Activated T-cell treated with anti-CD3 and anti-CD28 coated beads for 1 hour (primary cell): ENCODE measurements around the gene DNAJB13.
"Not testable (repeated sequence)": the region's sequence is repeated elsewhere in the genome, so short reads cannot be mapped to it uniquely, and the experiment has no call there.

Experiments used
- DNase-seq: peaks from one replicate; pipeline ENCODE4 v3.0.0-alpha.2; 2020; ENCODE audit warnings: low read depth

DNAJB13 gene

DNA sequence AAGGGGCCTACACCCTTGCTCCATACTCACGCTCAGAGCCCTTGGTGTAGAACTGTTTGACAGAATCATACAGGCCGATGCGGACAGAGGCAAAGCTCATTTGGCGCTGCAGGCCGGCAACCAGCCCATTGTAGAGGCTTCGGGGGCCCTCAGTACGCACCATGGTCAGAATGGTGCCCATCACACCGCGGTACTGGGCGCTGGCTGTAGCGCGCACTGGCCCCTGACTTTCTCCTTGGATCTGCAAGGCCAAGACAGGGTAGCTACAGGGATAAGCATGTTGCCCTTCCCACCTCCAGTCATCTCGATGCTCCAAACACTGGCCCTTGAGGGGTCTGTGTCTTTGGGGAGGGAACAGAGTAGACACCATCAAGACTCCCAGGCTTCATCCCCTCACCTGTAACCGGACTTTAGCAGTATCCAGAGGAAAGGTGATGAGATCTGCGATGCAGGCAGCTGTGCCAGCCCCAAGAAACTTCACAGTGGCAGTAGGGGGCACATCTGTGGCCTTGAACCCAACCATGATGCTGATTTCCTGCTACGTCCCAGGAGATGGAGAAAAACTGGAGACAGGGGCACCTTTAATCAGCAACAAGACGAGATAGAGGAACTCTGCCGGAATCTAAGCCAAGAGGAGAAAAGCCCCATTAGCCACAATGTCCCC lies 27.2 kb downstream of the DNAJB13 start:
- DNase-seq, result no peak

DNA sequence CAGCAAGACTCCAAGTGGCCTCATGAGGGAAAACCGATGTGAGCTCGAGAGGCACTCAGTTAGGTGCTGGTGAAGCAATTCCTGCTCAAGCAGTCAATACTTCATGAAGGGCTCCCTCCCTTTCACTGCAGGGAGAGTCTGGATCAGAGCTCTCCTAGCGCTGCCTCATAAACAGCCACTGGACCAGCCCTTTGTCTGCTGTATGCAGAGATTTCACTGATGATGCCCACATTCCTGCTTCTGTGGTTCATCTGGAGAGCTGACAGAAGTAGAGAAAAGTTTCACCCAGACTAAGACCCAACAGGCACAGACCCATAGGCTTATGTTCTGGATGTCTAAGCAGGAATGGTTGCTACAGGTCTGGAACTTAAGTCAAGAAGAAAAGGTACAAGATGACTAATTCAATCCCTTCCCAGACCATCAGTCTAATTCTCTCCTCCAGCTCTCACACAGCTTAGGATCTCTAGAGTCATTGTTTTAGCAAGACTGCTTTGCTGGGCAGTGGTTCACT lies 27.8 kb downstream of the DNAJB13 start:
- no peak for DNase-seq

DNA sequence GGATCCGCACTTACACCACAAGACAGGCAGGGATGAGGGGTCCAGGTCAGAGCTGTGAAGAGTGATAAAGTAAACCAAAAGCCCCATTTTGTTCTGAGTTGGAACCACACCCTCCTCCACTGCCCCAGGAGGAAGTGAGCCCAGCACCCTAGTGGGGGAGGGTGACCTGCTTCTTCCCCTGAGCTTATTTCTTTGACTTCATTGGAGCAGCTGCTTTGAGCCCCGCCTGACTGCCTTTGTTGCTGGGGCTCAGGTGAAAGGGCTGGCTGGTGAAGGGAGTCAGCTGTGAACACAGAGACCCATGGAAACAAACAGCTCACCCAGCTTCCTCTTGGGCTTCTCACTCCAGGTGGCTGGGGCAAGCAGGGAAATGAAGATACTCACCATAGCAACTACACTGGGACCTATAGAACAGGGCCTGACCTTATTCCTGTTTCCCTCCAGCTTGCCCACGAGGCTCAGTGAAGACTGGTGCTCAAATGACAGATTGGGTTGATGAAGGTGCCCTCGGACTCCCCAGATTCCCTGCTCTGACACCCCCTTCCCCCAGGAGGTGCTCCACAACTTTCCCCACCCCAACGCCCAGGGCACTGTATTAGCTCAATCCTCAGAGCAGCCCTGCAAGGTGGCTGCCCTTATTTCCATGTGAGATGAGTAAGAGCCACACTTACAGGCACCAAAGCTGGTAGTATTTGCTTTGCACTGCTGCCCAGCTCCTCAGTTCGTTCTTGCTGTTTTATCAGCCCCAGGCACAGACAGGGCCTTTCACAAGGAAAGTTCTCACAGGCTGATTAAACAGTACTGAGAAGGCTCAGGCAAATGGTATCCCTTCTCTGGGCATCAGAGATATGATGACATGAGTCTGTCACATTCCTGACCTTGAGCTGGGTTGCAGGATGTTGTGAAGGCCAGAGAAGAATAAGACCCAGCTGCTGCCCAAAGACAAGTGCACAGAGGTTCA lies 29.5 kb downstream of the DNAJB13 start:
- DNase-seq, result peak; percentile 69

DNA sequence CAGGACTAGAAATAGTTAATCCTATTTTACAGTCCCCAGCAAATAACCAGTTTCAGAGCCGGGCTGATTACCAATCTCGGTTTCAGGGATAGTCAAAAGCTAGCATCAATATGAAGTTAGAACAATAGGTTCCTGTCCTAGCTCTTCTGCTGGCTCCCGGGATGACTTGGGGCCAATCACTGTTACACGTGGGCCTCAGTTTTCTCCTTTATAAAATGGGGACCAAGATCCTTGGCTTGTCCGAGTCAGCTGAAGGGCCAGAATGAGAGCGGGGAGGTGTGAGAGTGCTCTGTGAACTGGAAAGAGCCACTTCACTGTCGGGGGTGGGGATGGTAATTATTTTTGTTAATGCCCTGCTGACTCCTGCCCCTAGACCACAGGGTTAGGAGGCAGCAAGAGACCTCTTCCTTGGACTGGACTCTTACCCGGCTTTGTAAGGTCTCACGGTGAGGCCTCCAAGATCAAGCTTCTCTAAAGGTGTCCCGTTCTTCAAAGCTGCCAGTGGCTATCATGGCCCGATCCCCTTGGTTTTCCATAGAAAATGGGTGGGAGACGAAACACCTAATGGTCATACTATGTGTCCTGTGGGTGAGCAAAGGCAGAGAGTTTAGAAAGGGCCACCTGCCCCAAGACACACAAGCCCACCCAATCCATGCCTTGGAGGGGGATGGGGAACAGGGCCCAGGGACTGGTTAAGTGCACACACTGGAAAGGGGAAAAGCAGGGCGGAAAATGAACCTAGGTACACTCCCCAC lies 30.4 kb downstream of the DNAJB13 start:
- DNase-seq, result no peak

DNA sequence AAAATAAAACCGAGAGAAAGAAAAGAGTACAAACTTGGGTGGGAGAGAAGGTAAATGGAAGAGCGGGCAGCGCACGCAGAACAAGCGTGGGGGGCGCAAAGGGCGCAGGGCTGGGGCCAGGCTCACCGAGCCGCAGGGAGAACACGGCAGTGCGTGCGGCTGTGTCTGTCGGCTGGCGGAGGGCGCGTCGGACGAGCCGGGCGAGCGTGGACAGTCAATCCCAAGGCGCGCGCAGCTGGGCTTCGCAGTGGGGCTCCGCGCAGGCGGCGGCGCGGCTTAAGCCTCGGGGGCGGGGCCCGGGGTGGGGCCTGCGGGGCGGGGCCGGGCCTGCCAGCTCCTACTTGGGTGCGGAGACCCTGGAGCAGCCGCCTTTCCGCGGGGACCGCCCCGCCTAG lies 31.8 kb downstream of the DNAJB13 start, which contains the start of gene UCP2:
Gene UCP2, minus strand, starts transcription at position 249 of the 395 bp plus-strand sequence. CDS start 4,465 bp downstream, outside the sequence.
- peak; percentile 76 for DNase-seq

DNA sequence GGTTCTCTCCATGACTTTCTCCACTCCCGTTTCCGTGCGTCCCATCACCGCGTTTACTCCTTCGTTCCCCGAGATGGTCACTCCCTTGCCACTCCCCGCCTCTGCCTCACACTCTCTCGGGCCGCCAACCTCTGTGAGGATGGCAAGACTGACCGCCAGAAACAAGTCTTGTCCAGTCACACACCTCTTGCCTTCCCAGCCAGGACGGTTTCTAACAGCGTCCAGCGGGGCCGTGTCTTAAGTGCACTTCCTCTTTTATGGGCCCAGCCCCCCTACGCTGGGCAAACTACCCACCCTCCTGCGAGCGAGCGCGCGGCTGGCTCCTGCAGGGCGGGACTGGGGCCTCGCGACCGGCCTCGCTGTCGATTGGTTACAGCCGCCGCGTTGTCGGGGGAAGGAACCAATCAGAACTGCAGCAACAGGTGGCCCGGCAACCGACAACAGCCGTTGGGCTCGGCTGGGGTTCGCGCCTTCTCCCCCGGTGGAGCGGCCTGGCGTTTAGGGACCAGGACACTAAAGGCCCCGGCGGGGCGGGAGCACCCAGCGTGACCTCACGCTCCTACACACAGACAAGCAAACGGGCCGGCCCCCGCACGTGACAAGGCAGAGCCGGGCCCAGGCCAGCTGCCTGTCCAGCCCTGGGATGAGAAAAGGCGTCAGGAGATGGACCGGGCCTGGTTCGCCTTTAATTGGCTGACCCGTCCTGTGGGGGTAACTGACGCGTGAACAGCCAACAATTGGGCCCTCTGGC lies 32.3 kb downstream of the DNAJB13 start:
- DNase-seq, result peak; percentile 85

DNA sequence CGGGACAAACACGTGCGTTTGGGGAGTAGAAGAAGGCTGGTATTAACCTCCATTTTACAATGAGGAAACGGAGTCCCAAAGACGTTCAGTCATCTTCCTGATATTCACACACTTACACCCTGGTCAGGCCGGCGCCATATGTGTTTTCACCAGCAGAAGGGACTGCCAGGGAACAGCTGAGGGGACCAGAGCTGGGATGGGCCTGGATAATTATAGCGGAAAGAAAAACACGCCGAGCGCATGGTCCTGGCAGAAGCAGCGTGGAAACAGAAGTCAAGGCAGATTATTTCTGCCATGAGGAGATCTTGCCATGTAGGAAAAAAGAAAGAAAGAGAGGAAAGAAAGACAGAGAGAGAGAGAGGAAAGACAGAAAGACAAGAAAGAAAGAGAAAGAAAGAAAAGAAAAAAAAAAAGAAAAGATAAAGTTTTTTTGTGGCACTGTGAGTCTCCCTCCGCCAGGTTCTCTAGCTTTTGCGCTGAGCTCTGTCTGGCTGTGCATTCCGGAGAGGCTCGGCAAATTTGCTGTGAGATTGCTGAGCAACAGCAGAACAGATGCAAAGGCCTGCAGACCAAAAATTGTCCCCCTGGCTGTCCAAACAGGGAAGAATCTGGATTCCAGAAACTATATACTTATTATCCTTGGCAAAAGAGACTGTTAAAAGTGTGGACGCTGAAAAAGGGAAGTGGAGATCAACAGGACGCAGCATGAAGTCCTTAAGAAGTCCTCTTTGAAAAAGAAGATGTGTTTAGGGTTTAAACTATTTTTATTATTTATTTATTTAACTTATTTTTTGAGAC lies 33.1 kb downstream of the DNAJB13 start:
- DNase-seq, result no peak

DNA sequence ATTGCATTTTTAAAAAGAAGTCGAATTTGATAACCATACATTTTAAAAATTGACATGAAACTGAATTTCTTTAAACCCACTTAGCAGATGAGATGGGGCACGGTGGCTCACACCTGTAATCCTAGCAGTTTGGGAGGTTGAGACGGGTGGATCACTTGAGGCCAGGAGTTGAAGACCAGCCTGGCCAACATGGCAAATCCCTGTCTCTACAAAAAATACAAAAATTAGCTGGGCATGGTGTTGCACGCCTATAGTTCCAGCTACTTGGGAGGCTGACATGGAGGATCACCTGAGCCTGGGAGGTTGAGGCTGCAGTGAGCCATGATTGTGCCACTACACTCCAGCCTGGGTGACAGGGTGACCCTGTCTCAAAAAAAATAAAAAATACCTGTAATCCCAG lies 34.8 kb downstream of the DNAJB13 start:
- not testable (repeated sequence) for DNase-seq

DNA sequence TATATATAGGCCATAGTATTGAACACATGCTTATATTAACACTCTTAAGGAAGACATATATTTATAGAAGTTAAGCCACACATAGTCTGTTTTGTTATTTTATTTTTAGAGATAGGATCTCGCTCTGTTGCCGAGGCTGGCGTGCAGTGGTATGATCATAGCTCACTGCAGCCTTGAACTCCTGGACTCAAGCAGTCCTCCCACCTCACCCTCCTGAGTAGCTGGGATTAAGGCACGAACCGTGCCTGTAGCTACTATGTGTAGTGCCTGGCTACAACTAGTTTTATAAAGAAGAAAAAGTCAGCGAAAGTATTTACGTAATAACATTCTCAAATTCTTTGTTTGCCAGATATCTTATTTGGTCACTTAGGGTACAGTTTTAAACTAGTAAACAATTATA lies 37.4 kb downstream of the DNAJB13 start:
- DNase-seq, result no peak

DNA sequence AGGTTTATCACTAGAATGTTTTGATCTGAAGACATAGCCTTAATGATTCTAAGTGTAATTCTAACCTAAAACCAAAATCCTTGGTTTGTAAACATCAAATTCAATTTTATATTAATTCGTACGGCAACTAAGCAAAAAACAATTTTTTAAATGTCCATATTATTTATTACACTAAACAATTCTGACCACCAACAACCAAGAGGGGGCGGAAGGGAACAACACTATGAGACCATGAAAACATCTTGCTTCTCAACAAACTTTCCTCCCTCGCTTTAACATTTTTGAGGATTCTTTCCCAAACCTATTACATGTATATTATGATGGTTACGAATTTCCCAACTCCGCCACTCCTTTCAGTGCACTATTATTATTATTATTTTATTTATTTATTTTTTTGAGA lies 38.3 kb downstream of the DNAJB13 start:
- DNase-seq, result no peak

DNA sequence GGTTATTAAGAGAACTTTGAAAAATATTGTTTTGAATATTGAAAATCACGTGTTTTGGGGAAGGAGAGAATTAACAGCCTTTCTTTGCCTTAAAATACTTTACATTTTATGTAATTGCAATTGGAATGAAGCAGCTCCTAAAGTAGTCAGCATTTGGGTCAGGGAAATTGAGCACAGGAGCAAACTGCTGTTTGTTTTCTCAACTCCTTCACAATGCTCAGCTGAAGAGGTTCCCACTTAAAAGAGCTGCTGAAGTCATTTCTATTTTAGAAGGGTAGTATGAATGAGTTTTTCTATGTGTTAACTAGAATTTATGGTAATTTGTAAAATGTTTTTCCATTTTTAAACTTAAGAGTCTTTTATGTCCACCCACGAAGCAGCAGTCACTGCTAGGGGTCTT lies 39.9 kb downstream of the DNAJB13 start:
- DNase-seq, result no peak

DNA sequence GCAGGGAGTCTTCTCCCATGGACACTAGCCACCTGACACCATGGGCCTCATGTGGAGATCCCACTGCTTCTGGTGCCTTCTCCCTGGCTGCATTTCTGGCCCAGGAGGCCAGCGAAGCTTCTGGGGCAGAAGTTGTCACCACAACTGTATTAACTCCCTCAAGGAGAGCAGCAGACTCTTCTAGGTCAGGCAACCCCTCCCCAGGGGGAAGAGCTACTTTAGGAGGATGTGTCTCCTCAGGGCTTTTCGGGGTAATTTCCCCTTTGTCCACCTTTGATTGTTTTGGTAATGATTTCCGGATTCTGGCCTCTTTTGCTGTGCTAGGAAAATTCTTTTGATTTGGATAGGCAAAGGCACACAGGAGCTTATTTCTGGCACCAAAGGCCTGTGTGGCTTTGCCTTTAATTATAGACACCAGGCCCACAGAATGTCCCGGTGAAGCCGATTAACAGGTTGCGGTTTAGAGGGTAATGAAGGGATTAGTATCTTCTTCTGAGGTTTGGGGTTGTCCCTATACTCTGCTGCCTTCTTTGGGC lies 40.7 kb downstream of the DNAJB13 start:
- no peak for DNase-seq

DNA sequence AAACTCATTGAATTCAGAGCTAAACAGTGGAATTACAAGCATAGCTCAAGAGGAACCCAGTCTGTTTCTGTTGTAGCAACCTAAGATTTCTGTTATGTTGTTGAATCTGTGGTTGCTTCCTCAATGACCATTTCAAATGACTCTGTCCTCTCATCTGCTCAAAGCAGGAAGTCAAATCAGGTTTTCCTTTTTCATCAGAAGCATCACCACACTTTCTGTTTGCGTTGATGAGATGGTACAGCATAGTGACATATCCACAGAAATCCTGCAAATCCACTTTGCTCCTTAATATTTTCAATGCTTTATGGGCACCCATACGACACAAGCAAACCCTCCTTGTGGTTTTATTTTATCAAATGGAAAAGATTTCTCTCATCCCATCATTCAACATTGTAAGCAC lies 44.4 kb downstream of the DNAJB13 start:
- no peak for DNase-seq

DNA sequence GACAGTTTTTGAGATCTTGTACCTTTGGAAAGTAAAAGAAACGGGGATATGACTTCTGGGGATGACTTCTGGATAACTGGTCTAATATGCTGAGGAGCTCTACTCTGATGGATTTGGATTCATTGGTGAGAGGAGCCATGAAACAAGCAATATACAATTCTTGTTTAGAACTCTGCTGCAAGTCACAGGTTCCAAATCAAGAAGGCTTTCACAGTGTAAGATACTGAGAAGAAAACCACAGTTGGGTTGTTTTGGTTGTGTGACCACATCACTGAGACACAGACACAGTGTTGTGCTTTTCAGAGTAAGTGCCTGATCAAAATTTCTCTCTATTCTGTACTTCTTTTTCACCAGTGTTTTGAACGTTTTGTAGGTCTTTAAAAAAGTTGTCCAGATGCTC lies 44.9 kb downstream of the DNAJB13 start:
- no peak for DNase-seq

DNA sequence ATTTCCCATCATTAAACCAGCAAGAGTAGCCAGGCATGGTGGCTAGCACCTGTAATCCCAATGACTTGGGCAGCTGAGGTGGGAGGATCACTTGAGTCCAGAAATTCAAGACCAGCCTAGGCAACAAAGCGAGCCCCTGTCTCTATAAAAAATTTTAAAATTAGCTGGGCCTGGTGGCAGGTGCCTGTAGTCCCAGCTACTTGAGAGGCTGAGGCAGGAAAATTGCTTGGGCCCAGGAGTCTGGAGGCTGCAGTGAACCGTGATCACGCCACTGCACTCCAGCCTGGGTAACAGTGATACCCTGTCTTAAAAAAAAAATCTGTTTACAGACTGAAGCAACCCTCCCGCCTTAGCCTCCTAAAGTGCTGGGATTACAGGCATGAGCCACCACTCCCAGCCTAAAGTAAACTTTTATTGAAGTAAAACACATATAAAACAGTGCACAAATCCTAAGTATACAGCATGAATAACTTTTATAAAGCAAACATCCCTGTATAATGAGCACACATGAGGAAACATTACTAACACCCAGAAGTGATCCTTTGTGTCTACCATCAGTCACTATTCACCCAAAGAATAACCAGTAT lies 45.4 kb downstream of the DNAJB13 start:
- DNase-seq, result no peak

DNA sequence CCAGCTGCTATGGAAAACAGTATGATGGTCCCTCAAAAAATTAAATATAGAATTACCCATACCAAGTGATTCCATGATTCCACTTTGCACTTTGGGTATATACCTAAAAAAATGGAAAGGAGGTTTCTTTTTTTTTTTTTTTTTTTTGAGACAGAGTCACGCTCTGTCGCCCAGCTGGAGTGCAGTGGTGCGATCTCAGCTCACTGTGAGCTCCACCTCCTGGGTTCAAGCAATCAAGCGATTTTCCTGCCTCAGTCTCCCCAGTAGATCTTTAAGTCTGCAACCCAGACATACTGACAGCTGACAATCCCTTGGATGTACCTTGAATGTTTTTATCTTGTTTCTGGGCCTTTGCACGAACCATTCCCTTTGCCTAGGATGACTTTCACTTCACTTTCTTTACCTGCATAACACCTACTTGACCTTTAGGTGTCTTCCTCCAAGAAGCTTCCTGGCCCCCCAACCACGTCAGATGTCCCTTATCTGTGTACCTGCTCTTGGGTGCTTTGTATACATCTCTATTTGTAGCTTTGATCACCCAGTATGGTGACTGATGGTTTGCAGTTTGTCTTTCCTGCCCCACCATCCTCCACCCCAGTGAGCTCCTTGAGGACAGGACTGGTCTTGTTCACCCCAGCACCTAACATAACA lies 46.4 kb downstream of the DNAJB13 start:
- no peak for DNase-seq

DNA sequence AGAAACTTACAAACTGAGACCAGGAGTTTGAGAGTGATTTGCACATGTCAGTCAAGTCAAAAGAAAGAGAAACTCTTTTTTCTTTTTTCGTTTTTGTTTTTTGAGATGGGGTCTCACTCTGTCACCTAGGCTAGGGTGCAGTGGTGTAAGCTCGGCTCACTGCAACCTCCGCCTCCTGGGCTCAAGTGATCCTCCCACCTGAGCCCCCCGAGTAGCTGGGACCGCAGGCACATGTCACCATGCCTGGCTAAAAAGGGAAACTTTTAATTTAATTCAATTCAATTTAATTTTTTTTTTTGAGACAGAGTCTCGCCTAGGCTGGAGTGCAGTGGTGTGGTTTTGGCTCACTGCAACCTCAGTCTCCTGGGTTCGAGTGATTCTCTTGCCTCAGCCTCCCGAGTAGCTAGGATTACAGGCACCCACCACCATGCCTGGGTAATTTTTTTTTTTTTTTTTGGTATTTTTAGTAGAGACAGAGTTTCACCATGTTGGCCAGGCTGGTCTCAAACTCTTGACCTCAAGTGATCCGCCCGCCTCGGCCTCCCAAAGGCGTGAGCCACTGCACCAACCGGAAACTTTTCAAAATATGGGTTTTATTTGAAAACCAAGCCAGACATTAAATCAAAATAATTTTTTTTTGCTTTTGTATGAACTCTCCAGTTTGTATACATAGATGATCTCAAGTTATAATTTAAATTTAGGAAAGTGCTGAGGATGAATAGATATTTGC lies 48.2 kb downstream of the DNAJB13 start:
- no peak for DNase-seq

DNA sequence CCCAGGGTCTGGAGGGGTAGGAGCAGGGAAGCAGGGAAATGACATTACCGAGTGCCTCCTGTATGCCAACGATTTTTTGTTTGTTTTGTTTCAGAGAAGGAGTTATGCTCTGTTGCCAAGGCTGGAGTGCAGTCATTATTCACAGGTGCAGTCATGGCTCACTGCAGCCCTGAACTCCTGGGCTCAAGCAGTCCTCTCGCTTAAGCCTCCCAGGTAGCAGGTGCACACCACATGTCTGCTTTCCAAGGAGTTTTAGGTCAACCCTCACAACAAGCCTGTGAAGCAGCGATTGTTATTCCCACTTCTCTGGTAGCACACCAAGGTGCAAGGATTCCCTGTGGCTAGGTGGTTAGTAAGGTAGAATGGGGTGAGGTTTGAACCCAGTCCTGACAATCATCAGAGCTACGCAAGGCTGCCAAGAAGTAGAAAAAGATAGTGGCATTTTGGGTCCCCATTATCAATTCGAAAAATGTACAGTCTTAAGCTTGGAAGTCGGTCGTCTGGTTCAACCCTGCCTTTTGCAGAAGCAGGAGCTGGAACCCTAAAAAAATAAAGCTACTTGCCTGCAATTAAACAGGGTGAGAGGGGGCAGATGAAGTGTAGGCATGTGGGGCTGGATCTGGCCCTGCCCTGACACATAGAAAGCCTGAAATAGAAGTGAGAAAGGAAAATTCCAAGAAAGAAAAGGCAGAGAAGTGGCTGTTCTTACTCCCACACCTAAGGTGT lies 48.9 kb downstream of the DNAJB13 start:
- DNase-seq, result no peak
